Activated CD4-positive, alpha-beta T cell treated with anti-CD3 and anti-CD28 coated beads for 36 hours (primary cell): ENCODE data around the gene ZNF649. TPM values are rescaled to one million over a fixed set of nuclear protein-coding genes. Genes with fewer than 3 reads are reported as not detected.
A peak's percentile ranks its signal among the peaks of the same experiment; 100 is the strongest.
"Not testable (repeated sequence)": the region's sequence is repeated elsewhere in the genome, so short reads cannot be mapped to it uniquely, and the experiment has no call there.

Experiments
- ATAC-seq: fragments of 200-7000 bp; cut with Tn5 transposase; one replicate; pipeline ENCODE4 v1.10.0; 2021; ENCODE audit warnings: mild to moderate bottlenecking, moderate library complexity
- CTCF ChIA-PET: fragments of 350-600 bp; sonication (Branson Sonifier 250); formaldehyde crosslinking; loops from one replicate; lab custom pipeline; 2021; ENCODE audit warnings: antibody characterized with exemption; lab: Charles Lee
- POLR2A ChIA-PET: fragments of 350-600 bp; sonication (Branson Sonifier 250); formaldehyde crosslinking; loops from one replicate; lab custom pipeline; 2021; ENCODE audit warnings: antibody characterized with exemption, inconsistent platforms; lab: Charles Lee
- DNase-seq: peaks from one replicate; pipeline ENCODE4 v3.0.0-alpha.2; 2020
- H3K27ac Mint-ChIP-seq: one replicate; pipeline ENCODE4 v1.8.0; 2021; ENCODE audit warnings: mixed read lengths
- H3K27me3 Mint-ChIP-seq: one replicate; pipeline ENCODE4 v1.8.0; 2021; ENCODE audit warnings: mixed read lengths
- H3K36me3 Mint-ChIP-seq: one replicate; pipeline ENCODE4 v1.8.0; 2021; ENCODE audit warnings: low read depth, mixed read lengths
- H3K4me1 Mint-ChIP-seq: one replicate; pipeline ENCODE4 v1.8.0; 2021; ENCODE audit warnings: mixed read lengths
- H3K4me3 Mint-ChIP-seq: one replicate; pipeline ENCODE4 v1.8.0; 2021; ENCODE audit warnings: mild to moderate bottlenecking, moderate library complexity, mixed read lengths
- H3K9me3 Mint-ChIP-seq: one replicate; pipeline ENCODE4 v1.8.0; 2021; ENCODE audit warnings: low read depth, mixed read lengths
- intact Hi-C, 2 experiments: fragments of 100-400 bp; cut with DNase I in 1 of 2; cut with micrococcal nuclease in 1 of 2; formaldehyde crosslinking; loops; one replicate each; pipeline versions ENCODE4 v1.14.2 to v1.15.1; 2022 to 2024; cut with DNase I, micrococcal nuclease
- total RNA-seq, 2 experiments: library from RNA; stranded (reverse); gene quantifications; one replicate each; pipeline ENCODE4 v1.2.3, GENCODE V29; 2021

ZNF649 gene
- total RNA-seq, 2 experiments from 2014 or later, result 9.6 to 11.2 TPM

- DNase-seq, result no peak
- Mint-ChIP-seq H3K27me3 (no peaks in the 10 kb centered on the region), H3K36me3 (peaks cover 39% of the 10 kb centered on the region), H3K4me3 (no peak overlapping the region), H3K27ac (no peak overlapping the region), H3K4me1 (no peaks in the 10 kb centered on the region), H3K9me3 (peaks cover 64% of the 10 kb centered on the region)
- POLR2A ChIA-PET, result no interaction called here
- ATAC-seq, result no peak
- intact Hi-C loops, result loop anchor here in 1 of 2 experiments (10.0 kb wide), 1 partner anchor 215 kb away; no protein-coding TSS in a partner anchor
- CTCF ChIA-PET, result interaction anchor here (0.6 kb wide), 1 partner anchor 103 kb away, joined by 3 read pairs; no protein-coding TSS in a partner anchor
Observed at GRCh38 chr19:51919606-51920005, 14.8 kb upstream of the ZNF649 start.

- Mint-ChIP-seq H3K27me3 (no peaks in the 10 kb centered on the region), H3K9me3 (peaks cover 50% of the 10 kb centered on the region), H3K4me1 (no peaks in the 10 kb centered on the region), H3K27ac (no peak overlapping the region), H3K36me3 (peaks cover 34% of the 10 kb centered on the region), H3K4me3 (no peak overlapping the region)
- POLR2A ChIA-PET, result no interaction called here
- no peak for DNase-seq
- CTCF ChIA-PET, result no interaction called here
- no peak for ATAC-seq
- intact Hi-C loops, result no loop called here
Observed at GRCh38 chr19:51916167-51916566, 11.3 kb upstream of the ZNF649 start.

- intact Hi-C loops, result no loop called here
- ChIA-PET CTCF (no interaction called here), POLR2A (no interaction called here)
- Mint-ChIP-seq H3K4me1 (no peaks in the 10 kb centered on the region), H3K27me3 (peaks cover 2% of the 10 kb centered on the region), H3K36me3 (peaks cover 35% of the 10 kb centered on the region), H3K4me3 (no peak overlapping the region), H3K27ac (no peak overlapping the region), H3K9me3 (peaks cover 49% of the 10 kb centered on the region)
- no peak for DNase-seq
- no peak for ATAC-seq
Observed at GRCh38 chr19:51915324-51915867, 10.6 kb upstream of the ZNF649 start.

GRCh38 chr19:51907981-51908380 is 3.2 kb upstream of the ZNF649 start:
- intact Hi-C loops, H3K27ac Mint-ChIP-seq, ATAC-seq, H3K4me3 Mint-ChIP-seq, CTCF ChIA-PET, DNase-seq, POLR2A ChIA-PET: not testable (repeated sequence)
- Mint-ChIP-seq H3K4me1 (peaks cover 17% of the 10 kb centered on the region), H3K27me3 (peaks cover 21% of the 10 kb centered on the region), H3K9me3 (peaks cover 39% of the 10 kb centered on the region), H3K36me3 (peaks cover 48% of the 10 kb centered on the region)

- ATAC-seq, DNase-seq, H3K27ac Mint-ChIP-seq, POLR2A ChIA-PET, intact Hi-C loops, CTCF ChIA-PET, H3K4me3 Mint-ChIP-seq: not testable (repeated sequence)
- Mint-ChIP-seq H3K36me3 (peaks cover 60% of the 10 kb centered on the region), H3K4me1 (peaks cover 22% of the 10 kb centered on the region), H3K27me3 (peaks cover 21% of the 10 kb centered on the region), H3K9me3 (peaks cover 44% of the 10 kb centered on the region)
Observed at GRCh38 chr19:51906108-51906507, 1.3 kb upstream of the ZNF649 start.

GRCh38 chr19:51905639-51906038 is 822 bp upstream of the ZNF649 start:
- Mint-ChIP-seq H3K9me3 (peaks cover 46% of the 10 kb centered on the region), H3K4me1 (peaks cover 22% of the 10 kb centered on the region), H3K36me3 (peaks cover 65% of the 10 kb centered on the region), H3K27me3 (peaks cover 21% of the 10 kb centered on the region)
- ATAC-seq, CTCF ChIA-PET, H3K27ac Mint-ChIP-seq, POLR2A ChIA-PET, DNase-seq, H3K4me3 Mint-ChIP-seq: not testable (repeated sequence)
- intact Hi-C loops, result loop anchor here in 1 of 2 experiments (1.0 kb wide), 4 partner anchors 22 to 190 kb away; partner anchors contain the start of genes ZNF350, ZNF613, ZNF615 and ZNF841

- ATAC-seq, result no peak
- POLR2A ChIA-PET, result no interaction called here
- H3K36me3 Mint-ChIP-seq, result peaks cover 68% of the 10 kb centered on the region
- peak overlapping the region; percentile 91 for H3K4me3 Mint-ChIP-seq
- intact Hi-C loops, result loop anchor here in 1 of 2 experiments (1.0 kb wide), 4 partner anchors 22 to 190 kb away; partner anchors contain the start of genes ZNF350, ZNF613, ZNF615 and ZNF841
- peaks cover 19% of the 10 kb centered on the region for H3K27me3 Mint-ChIP-seq
- no peak for DNase-seq
- CTCF ChIA-PET, result no interaction called here
- H3K27ac Mint-ChIP-seq, result peak overlapping the region; percentile 99
- peaks cover 46% of the 10 kb centered on the region for H3K9me3 Mint-ChIP-seq
- peaks cover 22% of the 10 kb centered on the region for H3K4me1 Mint-ChIP-seq
Observed at GRCh38 chr19:51905206-51905605, 389 bp upstream of the ZNF649 start.

GRCh38 chr19:51903192-51903591 is 1.6 kb downstream of the ZNF649 start:
- Mint-ChIP-seq H3K27ac (peak overlapping the region; percentile 73), H3K4me1 (peaks cover 22% of the 10 kb centered on the region), H3K4me3 (peak overlapping the region; percentile 91), H3K27me3 (peaks cover 13% of the 10 kb centered on the region), H3K9me3 (peaks cover 43% of the 10 kb centered on the region), H3K36me3 (peaks cover 88% of the 10 kb centered on the region)
- DNase-seq (no peak), ATAC-seq (no peak)
- intact Hi-C loops, result no loop called here
- POLR2A ChIA-PET, result no interaction called here
- CTCF ChIA-PET, result no interaction called here

- Mint-ChIP-seq H3K4me3 (no peak overlapping the region), H3K36me3 (peaks cover 94% of the 10 kb centered on the region), H3K27me3 (peaks cover 7% of the 10 kb centered on the region), H3K9me3 (peaks cover 43% of the 10 kb centered on the region), H3K4me1 (peaks cover 22% of the 10 kb centered on the region), H3K27ac (no peak overlapping the region)
- intact Hi-C loops, result no loop called here
- ChIA-PET POLR2A (no interaction called here), CTCF (no interaction called here)
- ATAC-seq (no peak), DNase-seq (no peak)
Observed at GRCh38 chr19:51901860-51902259, 3.0 kb downstream of the ZNF649 start.

GRCh38 chr19:51891193-51891747 is 13.5 kb downstream of the ZNF649 start:
- no peak overlapping the region for H3K27ac Mint-ChIP-seq
- intact Hi-C loops, result no loop called here
- ATAC-seq (no peak), DNase-seq (peak; percentile 5)
- POLR2A ChIA-PET, result interaction anchor here (0.5 kb wide), 1 partner anchor 1563 kb away, joined by 3 read pairs; no protein-coding TSS in a partner anchor
- H3K27me3 Mint-ChIP-seq, result no peaks in the 10 kb centered on the region
- peaks cover 98% of the 10 kb centered on the region for H3K36me3 Mint-ChIP-seq
- CTCF ChIA-PET, result no interaction called here
- peaks cover 12% of the 10 kb centered on the region for H3K4me1 Mint-ChIP-seq
- peaks cover 74% of the 10 kb centered on the region for H3K9me3 Mint-ChIP-seq
- no peak overlapping the region for H3K4me3 Mint-ChIP-seq

GRCh38 chr19:51889934-51890333 is 14.9 kb downstream of the ZNF649 start:
- H3K27ac Mint-ChIP-seq, result no peak overlapping the region
- peaks cover 12% of the 10 kb centered on the region for H3K4me1 Mint-ChIP-seq
- DNase-seq, result no peak
- no peaks in the 10 kb centered on the region for H3K27me3 Mint-ChIP-seq
- no peak overlapping the region for H3K4me3 Mint-ChIP-seq
- ChIA-PET POLR2A (no interaction called here), CTCF (no interaction called here)
- ATAC-seq, result no peak
- intact Hi-C loops, result no loop called here
- H3K36me3 Mint-ChIP-seq, result peaks cover 97% of the 10 kb centered on the region
- peaks cover 77% of the 10 kb centered on the region for H3K9me3 Mint-ChIP-seq
